NCI-H2081 (cell line): Measurements from ENCODE around the gene NENF.
"Not testable (repeated sequence)": the region's sequence is repeated elsewhere in the genome, so short reads cannot be mapped to it uniquely, and the experiment has no call there.

ENCODE experiments used
- DNase-seq, 2 experiments: peaks; one replicate each; lab custom pipeline; 2025; lab: John Stamatoyannopoulos, UW

The NENF gene

GRCh38 chr1:212432661-212433576, at the start of gene NENF:
TSS of gene NENF (plus strand) at chr1:212432920. CDS start at chr1:212432944, 24 bp downstream.
- peak; percentile 82 to 88 for DNase-seq

- DNase-seq, result no peak
Observed at GRCh38 chr1:212386029-212386428, 46.7 kb upstream of the NENF start.

GRCh38 chr1:212388985-212389716, 43.6 kb upstream of the NENF start:
- no peak for DNase-seq

- DNase-seq, result not testable (repeated sequence)
Observed at GRCh38 chr1:212395678-212396437, 36.9 kb upstream of the NENF start.

GRCh38 chr1:212396638-212397037, 36.1 kb upstream of the NENF start:
- no peak for DNase-seq

- no peak for DNase-seq
Observed at GRCh38 chr1:212397171-212397570, 35.5 kb upstream of the NENF start.

- DNase-seq, result no peak
Observed at GRCh38 chr1:212401042-212401441, 31.7 kb upstream of the NENF start.

GRCh38 chr1:212401838-212402582, 30.7 kb upstream of the NENF start:
- no peak for DNase-seq

- DNase-seq, result no peak
Observed at GRCh38 chr1:212402666-212403321, 29.9 kb upstream of the NENF start.

GRCh38 chr1:212410231-212410820, 22.4 kb upstream of the NENF start:
- no peak for DNase-seq

- DNase-seq, result no peak
Observed at GRCh38 chr1:212412374-212412773, 20.3 kb upstream of the NENF start.

GRCh38 chr1:212413902-212414327, 18.8 kb upstream of the NENF start:
- no peak for DNase-seq

GRCh38 chr1:212414328-212415106, 18.2 kb upstream of the NENF start, which contains the start of gene PACC1:
TSS of gene PACC1 (minus strand) at chr1:212414886. CDS start at chr1:212414757, 129 bp downstream.
- peak; percentile 91 to 96 for DNase-seq

GRCh38 chr1:212415107-212415841, 17.4 kb upstream of the NENF start:
- DNase-seq, result no peak

GRCh38 chr1:212421165-212421564, 11.6 kb upstream of the NENF start:
- DNase-seq, result no peak

GRCh38 chr1:212423879-212424278, 8.8 kb upstream of the NENF start:
- no peak for DNase-seq

- no peak for DNase-seq
Observed at GRCh38 chr1:212428496-212428895, 4.2 kb upstream of the NENF start.

GRCh38 chr1:212430416-212430815, 2.3 kb upstream of the NENF start:
- no peak for DNase-seq

GRCh38 chr1:212430955-212431394, 1.7 kb upstream of the NENF start:
- DNase-seq, result no peak
